GM23248 (cell line): ENCODE data around the gene TMEM117.
"Not testable (repeated sequence)": the region's sequence is repeated elsewhere in the genome, so short reads cannot be mapped to it uniquely, and the experiment has no call there.

Experiments used
- EZH2 ChIP-seq: fragments of 200-600 bp; sonication (generic); IDR thresholded peaks from 2 replicates; pipeline ENCODE4 v1.6.1; 2018; ENCODE audit warnings: antibody characterized with exemption, mild to moderate bottlenecking; ENCODE audit not compliant: insufficient read depth, poor library complexity, severe bottlenecking
- EZH2phosphoT487 ChIP-seq: fragments of 200-600 bp; sonication (generic); IDR thresholded peaks from 2 replicates; pipeline ENCODE4 v1.6.1; 2018; ENCODE audit warnings: antibody characterized with exemption, moderate library complexity, mild to moderate bottlenecking, low read depth; ENCODE audit not compliant: insufficient read depth

DNA sequence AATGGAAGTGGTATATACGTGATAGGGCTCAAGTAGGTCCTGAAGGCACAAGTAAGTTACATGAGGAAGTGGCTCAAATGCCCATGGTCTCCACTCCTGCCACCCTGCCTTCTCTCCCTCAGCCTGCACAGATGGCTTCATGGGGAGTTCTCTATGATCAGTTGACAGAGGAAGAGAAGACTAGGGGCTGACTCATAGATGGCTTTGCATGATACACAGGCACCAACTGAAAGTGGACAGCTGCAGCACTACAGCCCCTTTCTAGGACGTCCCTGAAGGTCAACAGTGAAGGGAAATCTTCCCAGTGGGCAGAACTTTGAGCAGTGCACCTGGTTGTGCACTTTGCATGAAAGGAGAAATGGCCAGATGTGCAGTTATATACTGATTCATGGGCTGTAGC, 208.6 kb downstream of the TMEM117 start:
- not testable (repeated sequence) for TF ChIP-seq EZH2, EZH2phosphoT487
